Measurements from ENCODE around the gene COIL. TPM values are rescaled to one million over a fixed set of nuclear protein-coding genes. Genes with fewer than 3 reads are reported as not detected.

The COIL gene
- total and polyA plus RNA-seq, 2 of the 13 experiments (the other 11 are each of a cell fraction or from before 2014, with no cell fraction given), result 8.1 to 29.4 TPM

DNA sequence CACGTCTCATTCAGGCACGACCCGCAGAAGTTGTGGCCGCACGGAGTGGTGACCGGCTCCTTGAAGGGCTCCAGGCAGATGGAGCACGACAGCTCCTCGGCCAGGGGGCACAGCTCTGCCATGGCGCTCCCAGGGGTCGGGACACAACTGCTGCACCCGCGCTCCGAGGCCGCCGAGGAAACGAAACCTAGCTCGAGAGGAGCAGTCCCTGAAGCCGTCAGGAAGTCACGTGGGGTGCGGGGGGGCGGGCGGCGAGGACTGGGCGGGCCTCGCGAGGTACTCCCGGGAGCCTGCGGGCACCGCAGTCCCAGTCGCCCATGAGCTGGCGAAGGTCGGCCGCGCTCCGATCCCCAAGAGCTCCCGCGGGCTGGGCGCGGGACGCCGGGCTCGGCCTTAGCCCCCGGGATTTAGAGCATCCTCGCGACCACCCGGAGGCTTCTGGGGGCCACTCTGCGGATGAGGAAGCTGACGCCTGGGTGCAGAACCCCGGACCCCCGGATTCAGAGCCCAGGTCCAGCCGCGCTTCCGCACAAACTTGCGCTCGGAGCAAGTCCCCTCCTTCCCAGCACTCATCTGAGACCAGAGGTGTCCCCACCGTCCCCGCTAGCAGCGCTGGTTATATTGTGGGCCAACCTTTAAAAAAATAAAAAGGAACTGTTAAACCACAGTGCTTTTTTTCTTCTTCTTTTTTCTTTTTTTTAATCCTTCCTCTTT is 46.8 kb downstream of the COIL start, which contains the start of gene TRIM25 (continued):
- TF ChIP-seq, protein P1, sequence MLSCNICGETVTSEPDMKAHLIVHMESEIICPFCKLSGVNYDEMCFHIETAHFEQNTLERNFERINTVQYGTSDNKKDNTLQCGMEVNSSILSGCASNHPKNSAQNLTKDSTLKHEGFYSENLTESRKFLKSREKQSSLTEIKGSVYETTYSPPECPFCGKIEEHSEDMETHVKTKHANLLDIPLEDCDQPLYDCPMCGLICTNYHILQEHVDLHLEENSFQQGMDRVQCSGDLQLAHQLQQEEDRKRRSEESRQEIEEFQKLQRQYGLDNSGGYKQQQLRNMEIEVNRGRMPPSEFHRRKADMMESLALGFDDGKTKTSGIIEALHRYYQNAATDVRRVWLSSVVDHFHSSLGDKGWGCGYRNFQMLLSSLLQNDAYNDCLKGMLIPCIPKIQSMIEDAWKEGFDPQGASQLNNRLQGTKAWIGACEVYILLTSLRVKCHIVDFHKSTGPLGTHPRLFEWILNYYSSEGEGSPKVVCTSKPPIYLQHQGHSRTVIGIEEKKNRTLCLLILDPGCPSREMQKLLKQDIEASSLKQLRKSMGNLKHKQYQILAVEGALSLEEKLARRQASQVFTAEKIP (CRISPR knock-in tag; IDR thresholded peaks at IDR 0.05; ENCODE audit: borderline replicate concordance), result peak; percentile 72; the same call in 1 of the 2 replicates
- TF ChIP-seq ZBTB42 (CRISPR knock-in tag; IDR thresholded peaks at IDR 0.05), result peak; percentile 40; the same call in 1 of the 2 replicates
- TF ChIP-seq MEF2D (CRISPR knock-in tag; IDR thresholded peaks at IDR 0.05), result peak; percentile 60
- TF ChIP-seq GABPB1 (CRISPR knock-in tag; IDR thresholded peaks at IDR 0.05), result peak; percentile 91
- no peak for TF ChIP-seq MZF1 (CRISPR knock-in tag; IDR thresholded peaks at IDR 0.05; ENCODE audit: borderline replicate concordance)
- TF ChIP-seq ZSCAN31 (CRISPR knock-in tag; IDR thresholded peaks at IDR 0.05; ENCODE audit: low read depth), result peak; percentile 81; the same call in 1 of the 2 replicates
- TF ChIP-seq ZNF589 (CRISPR knock-in tag; conservative IDR thresholded peaks at IDR 0.05), result 0 out of 2 replicates have a peak, but pooled peaks have one; percentile 65
- TF ChIP-seq U2AF1 (optimal IDR thresholded peaks at IDR 0.05; ENCODE audit: low read depth, low read length), result no peak
- TF ChIP-seq ZNF235 (CRISPR knock-in tag; IDR thresholded peaks at IDR 0.05; ENCODE audit: borderline replicate concordance), result peak; percentile 81; the same call in 1 of the 2 replicates
- no peak; the same call in 1 of the 2 replicates for TF ChIP-seq SP2 (CRISPR knock-in tag; IDR thresholded peaks at IDR 0.05)
- TF ChIP-seq, protein P2, sequence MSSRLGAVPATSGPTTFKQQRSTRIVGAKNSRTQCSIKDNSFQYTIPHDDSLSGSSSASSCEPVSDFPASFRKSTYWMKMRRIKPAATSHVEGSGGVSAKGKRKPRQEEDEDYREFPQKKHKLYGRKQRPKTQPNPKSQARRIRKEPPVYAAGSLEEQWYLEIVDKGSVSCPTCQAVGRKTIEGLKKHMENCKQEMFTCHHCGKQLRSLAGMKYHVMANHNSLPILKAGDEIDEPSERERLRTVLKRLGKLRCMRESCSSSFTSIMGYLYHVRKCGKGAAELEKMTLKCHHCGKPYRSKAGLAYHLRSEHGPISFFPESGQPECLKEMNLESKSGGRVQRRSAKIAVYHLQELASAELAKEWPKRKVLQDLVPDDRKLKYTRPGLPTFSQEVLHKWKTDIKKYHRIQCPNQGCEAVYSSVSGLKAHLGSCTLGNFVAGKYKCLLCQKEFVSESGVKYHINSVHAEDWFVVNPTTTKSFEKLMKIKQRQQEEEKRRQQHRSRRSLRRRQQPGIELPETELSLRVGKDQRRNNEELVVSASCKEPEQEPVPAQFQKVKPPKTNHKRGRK (CRISPR knock-in tag; IDR thresholded peaks at IDR 0.05), result peak; percentile 76
- TF ChIP-seq ELF4 (CRISPR knock-in tag; IDR thresholded peaks at IDR 0.05; ENCODE audit: borderline replicate concordance), result peak; percentile 46; the same call in 1 of the 2 replicates
- TF ChIP-seq, protein P3, sequence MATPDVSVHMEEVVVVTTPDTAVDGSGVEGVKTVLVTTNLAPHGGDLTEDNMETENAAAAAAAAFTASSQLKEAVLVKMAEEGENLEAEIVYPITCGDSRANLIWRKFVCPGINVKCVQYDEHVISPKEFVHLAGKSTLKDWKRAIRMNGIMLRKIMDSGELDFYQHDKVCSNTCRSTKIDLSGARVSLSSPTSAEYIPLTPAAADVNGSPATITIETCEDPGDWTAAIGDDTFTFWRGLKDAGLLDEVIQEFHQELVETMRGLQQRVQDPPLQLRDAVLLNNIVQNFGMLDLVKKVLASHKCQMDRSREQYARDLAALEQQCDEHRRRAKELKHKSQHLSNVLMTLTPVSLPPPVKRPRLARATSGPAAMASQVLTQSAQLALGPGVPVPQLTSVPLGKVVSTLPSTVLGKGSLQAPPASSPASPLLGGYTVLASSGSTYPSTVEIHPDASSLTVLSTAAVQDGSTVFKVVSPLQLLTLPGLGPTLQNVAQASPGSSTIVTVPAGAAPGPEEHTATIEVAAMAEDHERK (CRISPR knock-in tag; IDR thresholded peaks at IDR 0.05; ENCODE audit: low read depth), result no peak
- TF ChIP-seq MIER2 (CRISPR knock-in tag; IDR thresholded peaks at IDR 0.05), result 0 out of 2 replicates have a peak, but pooled peaks have one; percentile 26
- peak; percentile 24; the same call in 1 of the 2 replicates for TF ChIP-seq TBX3 (IDR thresholded peaks at IDR 0.05; ENCODE audit: borderline replicate concordance)
- TF ChIP-seq RNF2 (conservative IDR thresholded peaks at IDR 0.05; ENCODE audit: low read depth), result no peak; the same call in 1 of the 2 replicates
- peak; percentile 75 for TF ChIP-seq ZSCAN9 (CRISPR knock-in tag; IDR thresholded peaks at IDR 0.05; ENCODE audit: borderline replicate concordance)
- TF ChIP-seq, protein P4, sequence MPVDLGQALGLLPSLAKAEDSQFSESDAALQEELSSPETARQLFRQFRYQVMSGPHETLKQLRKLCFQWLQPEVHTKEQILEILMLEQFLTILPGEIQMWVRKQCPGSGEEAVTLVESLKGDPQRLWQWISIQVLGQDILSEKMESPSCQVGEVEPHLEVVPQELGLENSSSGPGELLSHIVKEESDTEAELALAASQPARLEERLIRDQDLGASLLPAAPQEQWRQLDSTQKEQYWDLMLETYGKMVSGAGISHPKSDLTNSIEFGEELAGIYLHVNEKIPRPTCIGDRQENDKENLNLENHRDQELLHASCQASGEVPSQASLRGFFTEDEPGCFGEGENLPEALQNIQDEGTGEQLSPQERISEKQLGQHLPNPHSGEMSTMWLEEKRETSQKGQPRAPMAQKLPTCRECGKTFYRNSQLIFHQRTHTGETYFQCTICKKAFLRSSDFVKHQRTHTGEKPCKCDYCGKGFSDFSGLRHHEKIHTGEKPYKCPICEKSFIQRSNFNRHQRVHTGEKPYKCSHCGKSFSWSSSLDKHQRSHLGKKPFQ (CRISPR knock-in tag; IDR thresholded peaks at IDR 0.05; ENCODE audit: insufficient replicate concordance), result peak; percentile 89
- no peak; the same call in 1 of the 2 replicates for TF ChIP-seq MTA1 (CRISPR knock-in tag; IDR thresholded peaks at IDR 0.05; ENCODE audit: borderline replicate concordance)
- TF ChIP-seq ZNF724P (CRISPR knock-in tag; IDR thresholded peaks at IDR 0.05; ENCODE audit: borderline replicate concordance), result no peak; the same call in 1 of the 2 replicates
- TF ChIP-seq RFX5 (IDR thresholded peaks at IDR 0.05; ENCODE audit: low read depth, low read length), result no peak
- peak; percentile 52; the same call in 1 of the 2 replicates for TF ChIP-seq FOXK1 (CRISPR knock-in tag; IDR thresholded peaks at IDR 0.05; ENCODE audit: borderline replicate concordance, low read depth)
- peak; percentile 75 for TF ChIP-seq MYC (CRISPR knock-in tag; IDR thresholded peaks at IDR 0.05; ENCODE audit: borderline replicate concordance)
